ENCODE measurements around the gene NCEH1. TPM values are rescaled to one million over a fixed set of nuclear protein-coding genes. Genes with fewer than 3 reads are reported as not detected.

Gene NCEH1
- total and polyA plus RNA-seq, 2 of the 13 experiments (the other 11 are each of a cell fraction or from before 2014, with no cell fraction given): 12.9 to 21.4 TPM

GRCh38 chr3:172749230-172749965 lies 38.5 kb upstream of the NCEH1 start (continued):
- TF ChIP-seq ARID3A (IDR thresholded peaks at IDR 0.05; ENCODE audit: low read depth, low read length): peak; percentile 27; the same call in 1 of the 2 replicates
- TF ChIP-seq SIX1 (CRISPR knock-in tag; IDR thresholded peaks at IDR 0.05; ENCODE audit: borderline replicate concordance): peak; percentile 62; the same call in 1 of the 2 replicates
- no peak for TF ChIP-seq SOX6 (IDR thresholded peaks at IDR 0.05)
- peak; percentile 76; the same call in 1 of the 2 replicates for TF ChIP-seq SOX6 (CRISPR knock-in tag; IDR thresholded peaks at IDR 0.05)
- no peak for TF ChIP-seq ZBTB26 (CRISPR knock-in tag; IDR thresholded peaks at IDR 0.05; ENCODE audit: borderline replicate concordance)
- TF ChIP-seq DRAP1 (CRISPR knock-in tag; IDR thresholded peaks at IDR 0.05): peak; percentile 11; the same call in 1 of the 2 replicates
- TF ChIP-seq ISL2 (CRISPR knock-in tag; IDR thresholded peaks at IDR 0.05): peak; percentile 25; the same call in 1 of the 2 replicates
- TF ChIP-seq PATZ1 (CRISPR knock-in tag; IDR thresholded peaks at IDR 0.05): 0 out of 2 replicates have a peak, but pooled peaks have one; percentile 14
- TF ChIP-seq MTERF4 (CRISPR knock-in tag; IDR thresholded peaks at IDR 0.05): no peak
- no peak for TF ChIP-seq RFX3 (CRISPR knock-in tag; IDR thresholded peaks at IDR 0.05)
- no peak for TF ChIP-seq SIN3A (IDR thresholded peaks at IDR 0.05; ENCODE audit: borderline replicate concordance, low read depth, low read length)
- no peak for TF ChIP-seq FOXC1 (CRISPR knock-in tag; IDR thresholded peaks at IDR 0.05; ENCODE audit: borderline replicate concordance)
- peak; percentile 49; the same call in 1 of the 2 replicates for TF ChIP-seq NCOA2 (CRISPR knock-in tag; IDR thresholded peaks at IDR 0.05)
